GM18517 (cell line): Measurements from ENCODE around the gene GH1.
"Not testable (repeated sequence)": the region's sequence is repeated elsewhere in the genome, so short reads cannot be mapped to it uniquely, and the experiment has no call there.

ENCODE experiments used
- ATAC-seq: cut with Tn5 transposase; IDR thresholded peaks from one replicate; pipeline ENCODE4 v1.9.1; 2021; ENCODE audit warnings: mild to moderate bottlenecking, moderate library complexity; ENCODE audit not compliant: unreplicated experiment

Gene GH1

GRCh38 chr17:63901971-63902370 is 16.7 kb downstream of the GH1 start:
- ATAC-seq: not testable (repeated sequence)

- ATAC-seq: not testable (repeated sequence)
Observed at GRCh38 chr17:63898899-63899798, 19.5 kb downstream of the GH1 start.

- ATAC-seq: not testable (repeated sequence)
Observed at GRCh38 chr17:63896524-63897354, 21.9 kb downstream of the GH1 start, which contains the start of gene CSH1. CSH1 (minus strand) TSS chr17:63896574; CDS start chr17:63896511, 63 bp downstream.

GRCh38 chr17:63894821-63895220 is 23.8 kb downstream of the GH1 start:
- ATAC-seq: not testable (repeated sequence)

- not testable (repeated sequence) for ATAC-seq
Observed at GRCh38 chr17:63894021-63894420, 24.6 kb downstream of the GH1 start.

- not testable (repeated sequence) for ATAC-seq
Observed at GRCh38 chr17:63892316-63893037, 26.2 kb downstream of the GH1 start.

- not testable (repeated sequence) for ATAC-seq
Observed at GRCh38 chr17:63889026-63889848, 29.4 kb downstream of the GH1 start.

GRCh38 chr17:63885119-63885518 is 33.5 kb downstream of the GH1 start:
- ATAC-seq: not testable (repeated sequence)

- not testable (repeated sequence) for ATAC-seq
Observed at GRCh38 chr17:63882626-63883126, 36.0 kb downstream of the GH1 start.

GRCh38 chr17:63881935-63882601 is 36.6 kb downstream of the GH1 start, which contains the start of gene GH2:
GH2 (minus strand) TSS chr17:63881944; CDS start chr17:63881801, 143 bp downstream.
- no peak for ATAC-seq

GRCh38 chr17:63881337-63881736 is 37.3 kb downstream of the GH1 start:
- ATAC-seq: not testable (repeated sequence)

GRCh38 chr17:63880706-63881105 is 37.9 kb downstream of the GH1 start:
- ATAC-seq: no peak

- not testable (repeated sequence) for ATAC-seq
Observed at GRCh38 chr17:63878413-63878812, 40.2 kb downstream of the GH1 start.

GRCh38 chr17:63874693-63875092 is 43.9 kb downstream of the GH1 start:
- not testable (repeated sequence) for ATAC-seq

- not testable (repeated sequence) for ATAC-seq
Observed at GRCh38 chr17:63874061-63874626, 44.5 kb downstream of the GH1 start.

- not testable (repeated sequence) for ATAC-seq
Observed at GRCh38 chr17:63873577-63873976, 45.1 kb downstream of the GH1 start, which contains the start of gene CSH2. CSH2 (minus strand) TSS chr17:63873677; CDS start chr17:63873614, 63 bp downstream.

- ATAC-seq: not testable (repeated sequence)
Observed at GRCh38 chr17:63871646-63872365, 46.8 kb downstream of the GH1 start.

GRCh38 chr17:63870292-63870665 is 48.4 kb downstream of the GH1 start:
- not testable (repeated sequence) for ATAC-seq
